PC-9 (cell line): ENCODE data around the gene PACRGL.

Experiments
- EZH2 ChIP-seq: fragments of 200-600 bp; sonication (generic); IDR thresholded peaks from 2 replicates; pipeline ENCODE4 v1.8.0; 2017; ENCODE audit warnings: antibody characterized with exemption, low read depth
- TF ChIP-seq, protein P1 (sequence below): fragments of 200-600 bp; sonication (generic); conservative IDR thresholded peaks from 2 replicates; pipeline ENCODE4 v1.6.1; 2017; ENCODE audit warnings: mixed run types, antibody characterized with exemption, mild to moderate bottlenecking, moderate library complexity

DNA sequence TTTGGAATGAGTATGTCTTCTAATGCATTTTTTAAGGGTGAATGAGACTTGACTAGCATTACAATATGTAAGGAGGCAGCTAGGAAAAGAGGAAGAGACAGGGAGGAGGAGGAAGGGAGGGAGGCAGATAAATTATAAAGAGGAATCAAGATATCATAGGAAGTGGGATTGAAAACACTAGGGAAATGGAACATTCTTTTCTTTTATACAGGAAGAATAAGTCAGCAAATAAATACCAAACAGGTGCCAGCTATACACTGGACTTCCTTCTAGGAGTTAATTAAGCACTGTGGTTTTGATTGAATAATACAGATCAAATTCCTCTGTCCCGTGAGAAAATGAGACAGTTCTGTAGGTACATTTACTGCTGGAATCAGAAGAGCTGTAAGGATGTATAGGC is 78.6 kb downstream of the PACRGL start:
- TF ChIP-seq, protein P1, sequence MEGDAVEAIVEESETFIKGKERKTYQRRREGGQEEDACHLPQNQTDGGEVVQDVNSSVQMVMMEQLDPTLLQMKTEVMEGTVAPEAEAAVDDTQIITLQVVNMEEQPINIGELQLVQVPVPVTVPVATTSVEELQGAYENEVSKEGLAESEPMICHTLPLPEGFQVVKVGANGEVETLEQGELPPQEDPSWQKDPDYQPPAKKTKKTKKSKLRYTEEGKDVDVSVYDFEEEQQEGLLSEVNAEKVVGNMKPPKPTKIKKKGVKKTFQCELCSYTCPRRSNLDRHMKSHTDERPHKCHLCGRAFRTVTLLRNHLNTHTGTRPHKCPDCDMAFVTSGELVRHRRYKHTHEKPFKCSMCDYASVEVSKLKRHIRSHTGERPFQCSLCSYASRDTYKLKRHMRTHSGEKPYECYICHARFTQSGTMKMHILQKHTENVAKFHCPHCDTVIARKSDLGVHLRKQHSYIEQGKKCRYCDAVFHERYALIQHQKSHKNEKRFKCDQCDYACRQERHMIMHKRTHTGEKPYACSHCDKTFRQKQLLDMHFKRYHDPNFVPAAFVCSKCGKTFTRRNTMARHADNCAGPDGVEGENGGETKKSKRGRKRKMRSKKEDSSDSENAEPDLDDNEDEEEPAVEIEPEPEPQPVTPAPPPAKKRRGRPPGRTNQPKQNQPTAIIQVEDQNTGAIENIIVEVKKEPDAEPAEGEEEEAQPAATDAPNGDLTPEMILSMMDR: no peak
- no peak for TF ChIP-seq EZH2
